Activated CD8-positive, alpha-beta T cell treated with anti-CD3 and anti-CD28 coated beads for 36 hours (primary cell): Measurements from ENCODE around the gene STIMATE. TPM values are rescaled to one million over a fixed set of nuclear protein-coding genes. Genes with fewer than 3 reads are reported as not detected.

Experiments
- ATAC-seq: fragments of 200-7000 bp; cut with Tn5 transposase; one replicate; pipeline ENCODE4 v1.10.0; 2021; ENCODE audit warnings: mild to moderate bottlenecking, moderate library complexity
- CTCF ChIA-PET: fragments of 350-600 bp; sonication (Branson Sonifier 250); formaldehyde crosslinking; loops from one replicate; lab custom pipeline; 2021; ENCODE audit warnings: antibody characterized with exemption; lab: Charles Lee
- POLR2A ChIA-PET: fragments of 350-600 bp; sonication (Branson Sonifier 250); formaldehyde crosslinking; loops from one replicate; lab custom pipeline; 2021; ENCODE audit warnings: antibody characterized with exemption; lab: Charles Lee
- DNase-seq: peaks from one replicate; pipeline ENCODE4 v3.0.0-alpha.2; 2020
- H3K27ac Mint-ChIP-seq: one replicate; pipeline ENCODE4 v1.8.0; 2021; ENCODE audit warnings: mild to moderate bottlenecking, mixed read lengths
- H3K27me3 Mint-ChIP-seq: one replicate; pipeline ENCODE4 v1.8.0; 2021; ENCODE audit warnings: mixed read lengths
- H3K36me3 Mint-ChIP-seq: one replicate; pipeline ENCODE4 v1.8.0; 2021; ENCODE audit warnings: low read depth, mixed read lengths
- H3K4me1 Mint-ChIP-seq: one replicate; pipeline ENCODE4 v1.8.0; 2021; ENCODE audit warnings: low read depth, mixed read lengths
- H3K4me3 Mint-ChIP-seq: one replicate; pipeline ENCODE4 v1.8.0; 2021; ENCODE audit warnings: mild to moderate bottlenecking, moderate library complexity, mixed read lengths
- H3K9me3 Mint-ChIP-seq: one replicate; pipeline ENCODE4 v1.8.0; 2021; ENCODE audit warnings: mixed read lengths
- CTCF ChIP-seq: fragments of 200-600 bp; IDR thresholded peaks from one replicate; pipeline ENCODE4 v1.8.0; 2022; ENCODE audit warnings: antibody characterized with exemption, mild to moderate bottlenecking
- intact Hi-C: fragments of 100-400 bp; cut with micrococcal nuclease; formaldehyde crosslinking; loops from one replicate; pipeline ENCODE4 v1.10.0; 2022
- total RNA-seq, 2 experiments: library from RNA; stranded (reverse); gene quantifications; one replicate each; pipeline ENCODE4 v1.2.3, GENCODE V29; 2021

Gene STIMATE
- total RNA-seq, 2 experiments from 2014 or later, result 17.3 to 18.3 TPM

- Mint-ChIP-seq H3K4me1 (no peaks in the 10 kb centered on the region), H3K9me3 (no peaks in the 10 kb centered on the region), H3K27me3 (no peaks in the 10 kb centered on the region), H3K27ac (no peak overlapping the region), H3K36me3 (no peaks in the 10 kb centered on the region), H3K4me3 (no peak overlapping the region)
- POLR2A ChIA-PET, result no interaction called here
- no peak for TF ChIP-seq CTCF
- intact Hi-C loops, result no loop called here
- DNase-seq, result no peak
- CTCF ChIA-PET, result interaction anchor here (1.5 kb wide), 2 partner anchors 10 to 12 kb away, joined by 5 to 6 read pairs; no protein-coding TSS in a partner anchor
- ATAC-seq, result no peak
Observed at GRCh38 chr3:52810923-52811322, 86.4 kb downstream of the STIMATE start.

- intact Hi-C loops, result no loop called here
- DNase-seq, result no peak
- no peaks in the 10 kb centered on the region for H3K4me1 Mint-ChIP-seq
- ChIA-PET POLR2A (no interaction called here), CTCF (interaction anchor here (2.2 kb wide), 1 partner anchor 12 kb away, joined by 6 read pairs; no protein-coding TSS in a partner anchor)
- no peaks in the 10 kb centered on the region for H3K9me3 Mint-ChIP-seq
- no peak overlapping the region for H3K4me3 Mint-ChIP-seq
- no peaks in the 10 kb centered on the region for H3K36me3 Mint-ChIP-seq
- no peak for ATAC-seq
- TF ChIP-seq CTCF, result no peak
- no peaks in the 10 kb centered on the region for H3K27me3 Mint-ChIP-seq
- H3K27ac Mint-ChIP-seq, result no peak overlapping the region
Observed at GRCh38 chr3:52809662-52810377, 87.5 kb downstream of the STIMATE start.

- no peak for TF ChIP-seq CTCF
- no peaks in the 10 kb centered on the region for H3K27me3 Mint-ChIP-seq
Observed at GRCh38 chr3:52809149-52809548, 88.2 kb downstream of the STIMATE start.

GRCh38 chr3:52805270-52806039 is 91.9 kb downstream of the STIMATE start:
- DNase-seq, result no peak
- Mint-ChIP-seq H3K27ac (no peak overlapping the region), H3K4me3 (no peak overlapping the region), H3K36me3 (no peaks in the 10 kb centered on the region), H3K27me3 (no peaks in the 10 kb centered on the region), H3K9me3 (no peaks in the 10 kb centered on the region), H3K4me1 (no peaks in the 10 kb centered on the region)
- ChIA-PET CTCF (interaction anchor here (2.4 kb wide), 1 partner anchor 16 kb away, joined by 7 read pairs; no protein-coding TSS in a partner anchor), POLR2A (no interaction called here)
- no peak for ATAC-seq
- no peak for TF ChIP-seq CTCF
- intact Hi-C loops, result no loop called here

More at GRCh38 chr3:52809149-52809548, 88.2 kb downstream of the STIMATE start:
- ATAC-seq (no peak), DNase-seq (no peak)
- Mint-ChIP-seq H3K4me1 (no peaks in the 10 kb centered on the region), H3K36me3 (no peaks in the 10 kb centered on the region), H3K27ac (no peak overlapping the region), H3K4me3 (no peak overlapping the region), H3K9me3 (no peaks in the 10 kb centered on the region)
- POLR2A ChIA-PET, result no interaction called here
- intact Hi-C loops, result no loop called here
- CTCF ChIA-PET, result interaction anchor here (0.9 to 2.2 kb wide), 3 partner anchors 11 to 37 kb away, joined by 3 to 6 read pairs (median 3); no protein-coding TSS in a partner anchor

GRCh38 chr3:52801839-52802238 is 95.5 kb downstream of the STIMATE start:
- intact Hi-C loops, result no loop called here
- DNase-seq (no peak), ATAC-seq (no peak)
- TF ChIP-seq CTCF, result no peak
- H3K4me1 Mint-ChIP-seq, result no peaks in the 10 kb centered on the region
- H3K4me3 Mint-ChIP-seq, result no peak overlapping the region
- no peaks in the 10 kb centered on the region for H3K27me3 Mint-ChIP-seq
- CTCF ChIA-PET, result no interaction called here
- no peaks in the 10 kb centered on the region for H3K9me3 Mint-ChIP-seq
- no peaks in the 10 kb centered on the region for H3K36me3 Mint-ChIP-seq
- POLR2A ChIA-PET, result no interaction called here
- H3K27ac Mint-ChIP-seq, result no peak overlapping the region
